BLaER1 (cell line): ENCODE measurements around the gene CCN6.
A peak's percentile ranks its signal among the peaks of the same experiment; 100 is the strongest.
"Not testable (repeated sequence)": the region's sequence is repeated elsewhere in the genome, so short reads cannot be mapped to it uniquely, and the experiment has no call there.

Experiments used
- H3K27ac ChIP-seq: shearing (Covaris generic); formaldehyde crosslinking; 2 replicates; pipeline ENCODE4 v1.8.1; 2022
- H3K27me3 ChIP-seq: shearing (Covaris generic); formaldehyde crosslinking; 2 replicates; pipeline ENCODE4 v1.8.1; 2022
- H3K36me3 ChIP-seq: shearing (Covaris generic); formaldehyde crosslinking; 2 replicates; pipeline ENCODE4 v1.8.1; 2022
- H3K4me1 ChIP-seq: shearing (Covaris generic); formaldehyde crosslinking; 2 replicates; pipeline ENCODE4 v1.8.1; 2022
- H3K4me2 ChIP-seq: shearing (Covaris generic); formaldehyde crosslinking; 2 replicates; pipeline ENCODE4 v1.8.1; 2022
- H3K4me3 ChIP-seq: shearing (Covaris generic); formaldehyde crosslinking; 2 replicates; pipeline ENCODE4 v1.8.1; 2022
- H3K9ac ChIP-seq: shearing (Covaris generic); formaldehyde crosslinking; 2 replicates; pipeline ENCODE4 v1.8.1; 2022
- H3K9me3 ChIP-seq: shearing (Covaris generic); formaldehyde crosslinking; 2 replicates; pipeline ENCODE4 v1.8.1; 2022
- H4K20me1 ChIP-seq: shearing (Covaris generic); formaldehyde crosslinking; 2 replicates; pipeline ENCODE4 v1.8.1; 2022
- Cebpa-rat ChIP-seq: shearing (Covaris generic); IDR thresholded peaks from 2 replicates; pipeline ENCODE4 v1.8.1; 2022

The CCN6 gene

GRCh38 chr6:112066606-112067005, 12.7 kb downstream of the CCN6 start:
- no peaks in the 10 kb centered on the region for H3K9me3 ChIP-seq
- H3K4me2 ChIP-seq = no peak overlapping the region
- H3K4me3 ChIP-seq = no peak overlapping the region
- H3K36me3 ChIP-seq = peaks cover 7% of the 10 kb centered on the region; the same call in 1 of the 2 replicates
- H3K9ac ChIP-seq = no peak overlapping the region
- no peaks in the 10 kb centered on the region for H3K4me1 ChIP-seq
- no peak overlapping the region for H3K27ac ChIP-seq
- no peaks in the 10 kb centered on the region for H3K27me3 ChIP-seq
- no peaks in the 10 kb centered on the region for H4K20me1 ChIP-seq
- TF ChIP-seq Cebpa-rat = no peak

- Histone ChIP-seq H3K27me3 (no peaks in the 10 kb centered on the region), H3K9ac (no peak overlapping the region), H3K9me3 (no peaks in the 10 kb centered on the region), H3K4me3 (no peak overlapping the region), H3K36me3 (peaks cover 19% of the 10 kb centered on the region), H3K4me2 (no peak overlapping the region), H3K27ac (no peak overlapping the region), H3K4me1 (peaks cover 6% of the 10 kb centered on the region), H4K20me1 (no peaks in the 10 kb centered on the region)
- TF ChIP-seq Cebpa-rat = no peak
Observed at GRCh38 chr6:112081569-112081968, 27.7 kb downstream of the CCN6 start.

- Histone ChIP-seq H3K9ac (no peak overlapping the region), H3K4me1 (peaks cover 16% of the 10 kb centered on the region), H3K4me3 (no peak overlapping the region), H3K27me3 (no peaks in the 10 kb centered on the region), H3K4me2 (no peak overlapping the region), H3K9me3 (no peaks in the 10 kb centered on the region), H4K20me1 (no peaks in the 10 kb centered on the region), H3K27ac (no peak overlapping the region), H3K36me3 (peaks cover 14% of the 10 kb centered on the region)
- TF ChIP-seq Cebpa-rat = no peak
Observed at GRCh38 chr6:112085286-112086065, 31.6 kb downstream of the CCN6 start.

GRCh38 chr6:112086744-112087135, 32.8 kb downstream of the CCN6 start:
- no peaks in the 10 kb centered on the region for H4K20me1 ChIP-seq
- peak overlapping the region; percentile 63 for H3K4me2 ChIP-seq
- H3K4me3 ChIP-seq = peak overlapping the region; percentile 87
- H3K4me1 ChIP-seq = peaks cover 16% of the 10 kb centered on the region
- H3K9me3 ChIP-seq = no peaks in the 10 kb centered on the region
- TF ChIP-seq Cebpa-rat = no peak
- H3K36me3 ChIP-seq = peaks cover 9% of the 10 kb centered on the region
- peak overlapping the region; percentile 80 for H3K27ac ChIP-seq
- H3K27me3 ChIP-seq = no peaks in the 10 kb centered on the region
- peak overlapping the region; percentile 87 for H3K9ac ChIP-seq

- Histone ChIP-seq H3K9ac (peak within 1 kb of the TSS; percentile 87), H3K4me3 (peak within 1 kb of the TSS; percentile 87), H3K4me2 (peak within 1 kb of the TSS; percentile 78), H3K9me3 (no peaks in the 10 kb centered on the region), H3K27me3 (no peaks in the 10 kb centered on the region), H3K27ac (peak within 1 kb of the TSS; percentile 80), H3K4me1 (peaks cover 16% of the 10 kb centered on the region), H4K20me1 (no peaks in the 10 kb centered on the region), H3K36me3 (peaks cover 9% of the 10 kb centered on the region)
- no peak for TF ChIP-seq Cebpa-rat
Observed at GRCh38 chr6:112087136-112087911, 33.4 kb downstream of the CCN6 start, which contains the start of the genes FAM229B and TUBE1. FAM229B (plus strand) TSS chr6:112087591; CDS start chr6:112099284, 11,693 bp downstream. TUBE1 (minus strand) TSS chr6:112087482; CDS start chr6:112087434, 48 bp downstream.

DNA sequence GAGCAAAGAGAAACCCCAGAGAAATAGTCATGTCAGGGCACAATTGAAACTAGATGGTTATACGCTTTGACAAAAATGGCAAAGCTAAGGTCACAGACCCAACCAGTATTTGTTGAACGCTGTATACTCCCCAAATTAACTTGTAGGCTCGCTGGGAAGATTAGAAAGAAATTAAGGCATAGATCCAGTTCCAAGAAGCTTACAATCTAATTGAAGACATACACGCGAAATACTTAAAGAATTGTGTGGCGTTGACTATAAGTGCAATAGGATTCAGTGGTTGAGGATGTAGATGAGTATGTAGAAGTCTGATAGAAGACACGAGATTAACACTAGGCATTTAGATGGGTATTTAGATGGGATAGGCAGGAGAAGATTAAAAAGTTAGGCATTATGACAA, 34.0 kb downstream of the CCN6 start:
- Histone ChIP-seq H3K4me1 (peaks cover 16% of the 10 kb centered on the region), H3K27me3 (no peaks in the 10 kb centered on the region), H3K36me3 (peaks cover 9% of the 10 kb centered on the region), H3K9me3 (no peaks in the 10 kb centered on the region), H4K20me1 (no peaks in the 10 kb centered on the region), H3K9ac (peak overlapping the region; percentile 87; the same call in 1 of the 2 replicates), H3K4me2 (peak overlapping the region; percentile 78), H3K27ac (no peak overlapping the region), H3K4me3 (peak overlapping the region; percentile 87)
- no peak for TF ChIP-seq Cebpa-rat

- TF ChIP-seq Cebpa-rat = no peak
- Histone ChIP-seq H3K9me3 (no peaks in the 10 kb centered on the region), H3K4me3 (no peak overlapping the region), H3K9ac (no peak overlapping the region), H3K27me3 (no peaks in the 10 kb centered on the region), H3K4me1 (no peaks in the 10 kb centered on the region), H3K36me3 (peaks cover 5% of the 10 kb centered on the region; the same call in 1 of the 2 replicates), H3K27ac (no peak overlapping the region), H4K20me1 (no peaks in the 10 kb centered on the region), H3K4me2 (no peak overlapping the region)
Observed at GRCh38 chr6:112096901-112097300, 43.0 kb downstream of the CCN6 start.

GRCh38 chr6:112100561-112100960, 46.7 kb downstream of the CCN6 start:
- H3K27me3 ChIP-seq = no peaks in the 10 kb centered on the region
- no peak overlapping the region for H3K27ac ChIP-seq
- no peak for TF ChIP-seq Cebpa-rat
- H3K4me1 ChIP-seq = no peaks in the 10 kb centered on the region
- H3K36me3 ChIP-seq = peaks cover 5% of the 10 kb centered on the region; the same call in 1 of the 2 replicates
- no peaks in the 10 kb centered on the region for H4K20me1 ChIP-seq
- no peak overlapping the region for H3K9ac ChIP-seq
- H3K4me2 ChIP-seq = no peak overlapping the region
- no peaks in the 10 kb centered on the region for H3K9me3 ChIP-seq
- no peak overlapping the region for H3K4me3 ChIP-seq

DNA sequence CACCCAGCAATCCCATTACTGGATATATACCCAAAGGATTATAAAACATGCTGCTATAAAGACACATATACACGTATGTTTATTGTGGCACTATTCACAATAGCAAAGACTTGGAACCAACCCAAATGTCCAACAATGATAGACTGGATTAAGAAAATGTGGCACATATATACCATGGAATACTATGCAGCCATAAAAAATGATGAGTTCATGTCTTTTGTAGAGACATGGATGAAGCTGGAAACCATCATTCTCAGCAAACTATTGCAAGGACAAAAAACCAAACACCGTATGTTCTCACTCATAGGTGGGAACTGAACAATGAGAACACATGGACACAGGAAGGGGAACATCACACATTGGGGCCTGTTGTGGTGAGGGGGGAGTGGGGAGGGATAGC, 52.1 kb downstream of the CCN6 start:
- not testable (repeated sequence) for H3K4me1 ChIP-seq, H3K27me3 ChIP-seq, H4K20me1 ChIP-seq, H3K27ac ChIP-seq, H3K4me2 ChIP-seq, H3K36me3 ChIP-seq, H3K9ac ChIP-seq, H3K9me3 ChIP-seq, H3K4me3 ChIP-seq

GRCh38 chr6:112106562-112106961, 52.7 kb downstream of the CCN6 start:
- Histone ChIP-seq H4K20me1 (no peaks in the 10 kb centered on the region), H3K27me3 (no peaks in the 10 kb centered on the region), H3K4me1 (no peaks in the 10 kb centered on the region), H3K4me2 (no peak overlapping the region), H3K9me3 (no peaks in the 10 kb centered on the region), H3K9ac (no peak overlapping the region), H3K36me3 (no peaks in the 10 kb centered on the region), H3K4me3 (no peak overlapping the region), H3K27ac (no peak overlapping the region)
- no peak for TF ChIP-seq Cebpa-rat
